SK-N-SH (cell line): ENCODE measurements around the gene TWF2. TPM values are rescaled to one million over a fixed set of nuclear protein-coding genes. Genes with fewer than 3 reads are reported as not detected.

Experiments used
- CTCF ChIA-PET: fragments of 300-600, 350-600 bp; formaldehyde crosslinking; extraction: SDS; loops from one replicate; lab custom pipeline; 2021; lab: Yijun Ruan, JAX
- POLR2A ChIA-PET: fragments of 350-600 bp; sonication (Branson Sonifier 250); formaldehyde crosslinking; extraction: SDS; loops from one replicate; lab custom pipeline; 2020; ENCODE audit warnings: antibody characterized with exemption, inconsistent platforms; lab: Yijun Ruan, JAX
- DNase-seq: peaks from one replicate; pipeline ENCODE4 v3.0.0; 2012
- H2AFZ ChIP-seq: fragments of 200-600 bp; sonication (generic); 2 replicates; pipeline ENCODE4 v1.8.1; 2016; ENCODE audit warnings: antibody characterized with exemption, mild to moderate bottlenecking, low read depth
- H3F3A ChIP-seq: fragments of 200-600 bp; sonication (generic); replicated peaks from 2 replicates; pipeline ENCODE3; 2016; ENCODE audit warnings: antibody characterized with exemption, mild to moderate bottlenecking; ENCODE audit not compliant: insufficient read depth
- H3K27ac ChIP-seq, 2 experiments: fragments of 200-500 bp in 1 of 2; fragments of 200-600 bp in 1 of 2; sonication (Bioruptor generic) in 1 of 2; sonication (generic), shearing (Covaris generic) in 1 of 2; 2 replicates each; pipeline versions ENCODE4 v1.5.1 to v1.6.1; 2014 to 2016; ENCODE audit warnings: low read depth in 2 of 2, inconsistent platforms in 1 of 2, low read length in 1 of 2, mild to moderate bottlenecking in 1 of 2, mixed read lengths in 1 of 2
- H3K27me3 ChIP-seq: fragments of 200-600 bp; sonication (generic), shearing (Covaris generic); 2 replicates; pipeline ENCODE4 v1.6.1; 2016; ENCODE audit warnings: mixed run types; ENCODE audit not compliant: insufficient read depth
- H3K36me3 ChIP-seq, 2 experiments: fragments of 200-500 bp in 1 of 2; fragments of 200-600 bp in 1 of 2; sonication (Bioruptor generic) in 1 of 2; sonication (generic) in 1 of 2; replicated peaks in 1 of 2; 2 replicates each; pipeline versions ENCODE3 to v1.5.1; 2014 to 2016; ENCODE audit warnings: low read length in 1 of 2, mild to moderate bottlenecking in 1 of 2; ENCODE audit not compliant: insufficient read depth in 2 of 2, control insufficient read depth in 1 of 2
- H3K4me1 ChIP-seq, 2 experiments: fragments of 200-500 bp in 1 of 2; fragments of 200-600 bp in 1 of 2; sonication (Bioruptor generic) in 1 of 2; sonication (generic), shearing (Covaris generic) in 1 of 2; 2 replicates each; pipeline versions ENCODE4 v1.5.1 to v1.6.1; 2014 to 2016; ENCODE audit warnings: low read depth in 1 of 2, low read length in 1 of 2, mixed run types in 1 of 2; ENCODE audit not compliant: insufficient read depth in 2 of 2, control insufficient read depth in 1 of 2
- H3K4me2 ChIP-seq: fragments of 200-600 bp; sonication (generic), shearing (Covaris generic); 2 replicates; pipeline ENCODE4 v1.6.1; 2017; ENCODE audit warnings: mixed run types
- H3K4me3 ChIP-seq, 2 experiments: fragments of 200-500 bp in 1 of 2; fragments of 200-600 bp in 1 of 2; sonication (Bioruptor generic) in 1 of 2; sonication (generic), shearing (Covaris generic) in 1 of 2; 2 replicates each; pipeline versions ENCODE4 v1.5.1 to v1.8.1; 2014 to 2016; ENCODE audit warnings: low read depth in 2 of 2, inconsistent platforms in 1 of 2, low read length in 1 of 2, mild to moderate bottlenecking in 1 of 2, mixed read lengths in 1 of 2, moderate library complexity in 1 of 2
- H3K79me2 ChIP-seq: fragments of 200-600 bp; sonication (generic); 2 replicates; pipeline ENCODE4 v1.8.1; 2017; ENCODE audit warnings: mild to moderate bottlenecking; ENCODE audit not compliant: insufficient read depth
- H3K9ac ChIP-seq: fragments of 200-600 bp; sonication (generic); 2 replicates; pipeline ENCODE4 v1.6.1; 2017; ENCODE audit warnings: mixed run types
- H3K9me2 ChIP-seq: fragments of 200-600 bp; sonication (generic); 2 replicates; pipeline ENCODE4 v1.6.1; 2017; ENCODE audit warnings: mixed run types
- H3K9me3 ChIP-seq: fragments of 200-600 bp; sonication (generic); 2 replicates; pipeline ENCODE4 v1.6.1; 2017; ENCODE audit warnings: mixed run types, mild to moderate bottlenecking, moderate library complexity
- H4K20me1 ChIP-seq: fragments of 200-600 bp; sonication (generic); 2 replicates; pipeline ENCODE4 v1.6.1; 2017; ENCODE audit warnings: mild to moderate bottlenecking, mixed run types; ENCODE audit not compliant: insufficient read depth
- CHD2 ChIP-seq: fragments of 150-350 bp; IDR thresholded peaks from 2 replicates; pipeline ENCODE4 v1.6.1; 2018; ENCODE audit warnings: low read length; ENCODE audit not compliant: partially characterized antibody
- ELF1 ChIP-seq: IDR thresholded peaks from 2 replicates; pipeline ENCODE4 v1.4.0; 2012
- GATA2 ChIP-seq: sonication (generic); formaldehyde crosslinking; IDR thresholded peaks from 2 replicates; pipeline ENCODE4 v1.5.0; 2020; ENCODE audit warnings: mild to moderate bottlenecking, missing genetic modification reagents
- MXI1 ChIP-seq: IDR thresholded peaks from 2 replicates; pipeline ENCODE4 v1.6.1; 2012; ENCODE audit warnings: mild to moderate bottlenecking, low read depth, low read length, improper control_type of control experiment
- POLR2AphosphoS5 ChIP-seq: IDR thresholded peaks from 2 replicates; pipeline ENCODE4 v1.6.1; 2012; ENCODE audit warnings: low read depth, low read length
- RCOR1 ChIP-seq: fragments of 150-350 bp; IDR thresholded peaks from 2 replicates; pipeline ENCODE4 v1.6.1; 2017; ENCODE audit warnings: antibody characterized with exemption, low read length
- TEAD4 ChIP-seq: IDR thresholded peaks from 2 replicates; pipeline ENCODE4 v1.4.0; 2012; ENCODE audit warnings: mild to moderate bottlenecking, borderline replicate concordance; ENCODE audit not compliant: insufficient read depth
- WGBS: methylation state at CpG from one replicate; pipeline ENCODE4 v1.1.6; 2017; ENCODE audit warnings: low lambda C conversion rate; 5-methylcytosine and 5-hydroxymethylcytosine counted together
- polyA plus RNA-seq, 3 experiments: library from polyadenylated mRNA; depleted of rRNA; stranded (reverse); fragments of >200 nt; gene quantifications; 2 replicates each; pipeline ENCODE4 v1.2.3, GENCODE V29; 2012
- TF ChIP-seq, protein P1 (sequence below): fragments of 200-600 bp; sonication (generic); IDR thresholded peaks from 2 replicates; pipeline ENCODE4 v1.6.1; 2017; ENCODE audit warnings: antibody characterized with exemption, mild to moderate bottlenecking, moderate library complexity
- TF ChIP-seq, protein P2 (sequence below): fragments of 150-350 bp; IDR thresholded peaks from 2 replicates; pipeline ENCODE4 v1.6.1; 2016; ENCODE audit warnings: mild to moderate bottlenecking, low read depth, low read length
- TF ChIP-seq, protein P3 (sequence below): IDR thresholded peaks from 2 replicates; pipeline ENCODE4 v1.6.1; 2012; ENCODE audit warnings: mild to moderate bottlenecking, low read depth, low read length, moderate library complexity

The TWF2 gene
- polyA plus RNA-seq, 1 of the 3 experiments (the other 2 are of a cell fraction), result 188 TPM

DNA sequence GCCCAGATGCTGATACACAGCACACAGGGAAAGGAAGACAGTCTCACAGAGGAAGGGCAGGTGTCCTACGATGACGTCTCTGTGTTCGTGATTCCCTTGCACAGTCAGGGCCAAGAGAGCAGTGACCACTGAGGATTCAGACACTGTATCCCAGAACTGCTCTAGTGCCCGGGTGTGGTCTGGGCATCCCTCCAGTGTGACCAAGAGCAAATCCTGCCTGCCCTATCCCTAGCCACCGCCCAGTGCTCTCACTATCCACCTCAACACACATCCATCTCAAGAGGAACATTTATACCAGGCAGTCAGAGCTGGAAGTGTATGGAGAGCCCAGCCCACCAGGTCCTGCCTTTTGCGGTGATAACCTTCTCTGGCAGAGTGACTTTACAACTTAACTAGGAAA lies 10.7 kb upstream of the TWF2 start:
- Histone ChIP-seq H3F3A (peaks cover 31% of the 10 kb centered on the region), H3K27ac (no peak overlapping the region; a peak in 1 of 4 replicates), H3K4me1 (peaks cover 4 to 30% of the 10 kb centered on the region in 2 experiments; a peak in 2 of 4 replicates), H3K9me3 (no peaks in the 10 kb centered on the region), H3K4me2 (no peak overlapping the region), H4K20me1 (no peaks in the 10 kb centered on the region), H2AFZ (no peak overlapping the region), H3K9me2 (no peaks in the 10 kb centered on the region), H3K4me3 (no peak overlapping the region), H3K9ac (no peak overlapping the region), H3K27me3 (no peaks in the 10 kb centered on the region), H3K79me2 (peaks cover 3% of the 10 kb centered on the region; the same call in 1 of the 2 replicates), H3K36me3 (peaks cover 18 to 32% of the 10 kb centered on the region in 2 experiments)
- CTCF ChIA-PET, result interaction anchor here (0.7 to 2.4 kb wide), 7 partner anchors 9 to 248 kb away, joined by 3 to 16 read pairs (median 4); partner anchors contain the start of genes TWF2 and WDR82
- POLR2A ChIA-PET, result interaction anchor here (1.5 to 2.6 kb wide), 2 partner anchors 10 to 28 kb away, joined by 8 to 23 read pairs; partner anchors contain the start of gene WDR82
- TF ChIP-seq TEAD4 (no peak), POLR2AphosphoS5 (no peak), GATA2 (CRISPR knock-in tag) (no peak), ELF1 (no peak), RCOR1 (no peak), MXI1 (no peak), CHD2 (no peak)
- TF ChIP-seq, protein P1, sequence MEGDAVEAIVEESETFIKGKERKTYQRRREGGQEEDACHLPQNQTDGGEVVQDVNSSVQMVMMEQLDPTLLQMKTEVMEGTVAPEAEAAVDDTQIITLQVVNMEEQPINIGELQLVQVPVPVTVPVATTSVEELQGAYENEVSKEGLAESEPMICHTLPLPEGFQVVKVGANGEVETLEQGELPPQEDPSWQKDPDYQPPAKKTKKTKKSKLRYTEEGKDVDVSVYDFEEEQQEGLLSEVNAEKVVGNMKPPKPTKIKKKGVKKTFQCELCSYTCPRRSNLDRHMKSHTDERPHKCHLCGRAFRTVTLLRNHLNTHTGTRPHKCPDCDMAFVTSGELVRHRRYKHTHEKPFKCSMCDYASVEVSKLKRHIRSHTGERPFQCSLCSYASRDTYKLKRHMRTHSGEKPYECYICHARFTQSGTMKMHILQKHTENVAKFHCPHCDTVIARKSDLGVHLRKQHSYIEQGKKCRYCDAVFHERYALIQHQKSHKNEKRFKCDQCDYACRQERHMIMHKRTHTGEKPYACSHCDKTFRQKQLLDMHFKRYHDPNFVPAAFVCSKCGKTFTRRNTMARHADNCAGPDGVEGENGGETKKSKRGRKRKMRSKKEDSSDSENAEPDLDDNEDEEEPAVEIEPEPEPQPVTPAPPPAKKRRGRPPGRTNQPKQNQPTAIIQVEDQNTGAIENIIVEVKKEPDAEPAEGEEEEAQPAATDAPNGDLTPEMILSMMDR, result no peak
- TF ChIP-seq, protein P2, sequence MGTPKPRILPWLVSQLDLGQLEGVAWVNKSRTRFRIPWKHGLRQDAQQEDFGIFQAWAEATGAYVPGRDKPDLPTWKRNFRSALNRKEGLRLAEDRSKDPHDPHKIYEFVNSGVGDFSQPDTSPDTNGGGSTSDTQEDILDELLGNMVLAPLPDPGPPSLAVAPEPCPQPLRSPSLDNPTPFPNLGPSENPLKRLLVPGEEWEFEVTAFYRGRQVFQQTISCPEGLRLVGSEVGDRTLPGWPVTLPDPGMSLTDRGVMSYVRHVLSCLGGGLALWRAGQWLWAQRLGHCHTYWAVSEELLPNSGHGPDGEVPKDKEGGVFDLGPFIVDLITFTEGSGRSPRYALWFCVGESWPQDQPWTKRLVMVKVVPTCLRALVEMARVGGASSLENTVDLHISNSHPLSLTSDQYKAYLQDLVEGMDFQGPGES, result no peak
- TF ChIP-seq, protein P3, sequence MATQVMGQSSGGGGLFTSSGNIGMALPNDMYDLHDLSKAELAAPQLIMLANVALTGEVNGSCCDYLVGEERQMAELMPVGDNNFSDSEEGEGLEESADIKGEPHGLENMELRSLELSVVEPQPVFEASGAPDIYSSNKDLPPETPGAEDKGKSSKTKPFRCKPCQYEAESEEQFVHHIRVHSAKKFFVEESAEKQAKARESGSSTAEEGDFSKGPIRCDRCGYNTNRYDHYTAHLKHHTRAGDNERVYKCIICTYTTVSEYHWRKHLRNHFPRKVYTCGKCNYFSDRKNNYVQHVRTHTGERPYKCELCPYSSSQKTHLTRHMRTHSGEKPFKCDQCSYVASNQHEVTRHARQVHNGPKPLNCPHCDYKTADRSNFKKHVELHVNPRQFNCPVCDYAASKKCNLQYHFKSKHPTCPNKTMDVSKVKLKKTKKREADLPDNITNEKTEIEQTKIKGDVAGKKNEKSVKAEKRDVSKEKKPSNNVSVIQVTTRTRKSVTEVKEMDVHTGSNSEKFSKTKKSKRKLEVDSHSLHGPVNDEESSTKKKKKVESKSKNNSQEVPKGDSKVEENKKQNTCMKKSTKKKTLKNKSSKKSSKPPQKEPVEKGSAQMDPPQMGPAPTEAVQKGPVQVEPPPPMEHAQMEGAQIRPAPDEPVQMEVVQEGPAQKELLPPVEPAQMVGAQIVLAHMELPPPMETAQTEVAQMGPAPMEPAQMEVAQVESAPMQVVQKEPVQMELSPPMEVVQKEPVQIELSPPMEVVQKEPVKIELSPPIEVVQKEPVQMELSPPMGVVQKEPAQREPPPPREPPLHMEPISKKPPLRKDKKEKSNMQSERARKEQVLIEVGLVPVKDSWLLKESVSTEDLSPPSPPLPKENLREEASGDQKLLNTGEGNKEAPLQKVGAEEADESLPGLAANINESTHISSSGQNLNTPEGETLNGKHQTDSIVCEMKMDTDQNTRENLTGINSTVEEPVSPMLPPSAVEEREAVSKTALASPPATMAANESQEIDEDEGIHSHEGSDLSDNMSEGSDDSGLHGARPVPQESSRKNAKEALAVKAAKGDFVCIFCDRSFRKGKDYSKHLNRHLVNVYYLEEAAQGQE, result no peak
- no peak for DNase-seq
- WGBS, result 95% methylated on average over 6 of the region's 6 CpGs
